Hematopoietic multipotent progenitor cell treated with erythropoietin and hydrocortisone succinate and interleukin-3 and kit ligand, for 8 days (in vitro differentiated cells): ENCODE measurements around the gene ARL17B.
"Not testable (repeated sequence)": the region's sequence is repeated elsewhere in the genome, so short reads cannot be mapped to it uniquely, and the experiment has no call there.

Experiments
- DNase-seq: peaks from one replicate; pipeline ENCODE4 v3.0.0-alpha.2; 2015

ARL17B gene

GRCh38 chr17:46361755-46362154, at the start of gene ARL17B:
TSS of gene ARL17B (minus strand) at chr17:46361766. CDS start at chr17:46358397, 3,369 bp downstream.
- not testable (repeated sequence) for DNase-seq

GRCh38 chr17:46409864-46410263, 48.3 kb upstream of the ARL17B start:
- not testable (repeated sequence) for DNase-seq

GRCh38 chr17:46407155-46407554, 45.6 kb upstream of the ARL17B start:
- not testable (repeated sequence) for DNase-seq

- DNase-seq, result not testable (repeated sequence)
Measured at GRCh38 chr17:46401033-46401787, 39.6 kb upstream of the ARL17B start.

- not testable (repeated sequence) for DNase-seq
Measured at GRCh38 chr17:46400543-46400942, 39.0 kb upstream of the ARL17B start.

DNA sequence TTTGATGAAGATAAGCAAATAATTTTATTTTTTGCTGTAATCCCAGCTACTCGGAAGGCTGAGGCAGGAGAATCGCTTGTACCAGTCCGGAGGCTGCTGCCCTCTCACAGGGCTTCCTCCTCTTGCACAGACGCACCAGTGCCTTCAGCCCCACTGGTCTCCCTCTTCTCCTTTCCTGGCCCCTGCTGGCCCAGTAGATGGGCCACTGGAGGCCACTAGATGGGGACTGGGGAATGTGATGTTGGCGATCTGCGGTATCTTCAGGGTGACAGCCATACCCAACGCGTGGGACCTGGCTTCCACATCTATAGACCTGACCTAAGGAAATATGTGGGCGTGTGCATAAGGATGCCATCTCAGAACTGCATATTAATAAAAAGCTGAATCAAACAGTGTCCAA, 38.4 kb upstream of the ARL17B start:
- not testable (repeated sequence) for DNase-seq

GRCh38 chr17:46396292-46396691, 34.7 kb upstream of the ARL17B start:
- not testable (repeated sequence) for DNase-seq

DNA sequence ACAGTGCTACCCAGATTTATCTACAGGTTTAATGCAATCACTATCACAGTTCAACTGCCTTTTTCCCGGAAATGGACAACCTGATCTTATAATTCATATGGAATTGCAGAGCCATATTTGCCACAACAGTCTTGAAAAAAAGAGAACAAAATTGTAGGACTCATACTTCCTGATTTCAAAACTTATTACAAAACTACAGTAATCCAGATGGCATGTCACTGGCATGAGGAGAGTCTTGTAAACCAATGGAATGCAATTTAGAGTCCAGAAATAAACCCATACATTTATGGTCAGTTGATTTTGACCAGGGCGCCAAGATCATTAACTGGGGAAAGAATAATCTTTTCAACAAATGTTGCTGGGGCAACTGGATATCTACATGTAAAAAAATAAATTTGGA, 32.1 kb upstream of the ARL17B start:
- DNase-seq, result not testable (repeated sequence)

DNA sequence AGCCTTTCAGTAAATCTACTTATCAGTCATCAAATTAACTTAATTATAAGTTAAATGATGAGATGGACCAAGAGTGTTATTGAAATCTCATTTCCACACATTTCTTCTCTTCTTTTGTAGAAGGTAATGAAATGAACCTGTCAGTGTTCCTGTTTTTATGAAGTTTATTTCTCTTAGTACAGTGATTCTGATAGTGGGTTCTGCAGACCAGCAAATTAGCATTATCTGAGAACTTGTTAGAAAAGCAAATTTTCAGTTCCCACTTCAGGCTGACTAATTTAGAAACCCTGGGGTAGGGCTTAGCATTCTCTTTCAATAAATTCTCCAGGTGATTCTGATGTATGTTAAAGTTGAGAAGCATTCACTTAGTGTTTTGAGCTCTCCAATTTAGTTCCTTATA, 23.9 kb upstream of the ARL17B start:
- not testable (repeated sequence) for DNase-seq

DNA sequence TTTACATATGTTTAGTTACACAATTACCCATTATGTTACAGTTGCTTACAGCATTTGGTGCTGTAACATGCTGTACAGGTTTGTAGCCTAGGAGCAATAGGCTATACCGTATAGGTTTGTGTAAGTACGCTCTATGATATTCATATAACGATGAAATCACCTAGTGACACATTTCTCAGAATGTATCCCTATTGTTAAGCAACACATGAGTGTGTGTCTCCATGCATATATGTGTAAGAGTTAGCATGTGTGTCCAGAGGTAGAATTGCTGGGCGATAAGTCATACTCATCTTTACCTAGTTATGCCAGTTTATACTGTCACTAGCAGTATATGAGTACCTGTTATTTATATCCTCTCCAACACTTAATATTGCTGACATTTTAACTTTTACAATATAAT, 21.6 kb upstream of the ARL17B start:
- DNase-seq, result not testable (repeated sequence)

DNA sequence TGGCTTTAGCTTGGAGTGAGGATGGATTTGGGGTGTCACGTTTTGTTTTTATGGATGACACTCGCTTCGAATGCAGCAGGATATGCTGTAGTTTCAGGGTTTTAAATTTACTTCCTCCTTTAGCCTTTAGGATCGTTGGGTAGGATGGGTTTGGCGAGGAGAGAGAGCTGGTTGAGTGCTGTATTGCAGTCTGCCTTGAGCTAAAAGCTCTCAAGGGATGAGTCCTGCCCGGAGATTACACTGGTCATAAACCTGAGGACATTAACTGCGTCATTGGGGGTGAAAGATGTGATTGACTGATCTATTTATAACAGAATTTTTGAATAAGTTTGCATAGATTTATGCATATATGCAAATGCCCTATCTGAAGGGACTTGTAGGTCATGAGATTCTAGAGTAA, 11.9 kb upstream of the ARL17B start:
- DNase-seq, result not testable (repeated sequence)

GRCh38 chr17:46372236-46373229, 11.0 kb upstream of the ARL17B start:
- not testable (repeated sequence) for DNase-seq

DNA sequence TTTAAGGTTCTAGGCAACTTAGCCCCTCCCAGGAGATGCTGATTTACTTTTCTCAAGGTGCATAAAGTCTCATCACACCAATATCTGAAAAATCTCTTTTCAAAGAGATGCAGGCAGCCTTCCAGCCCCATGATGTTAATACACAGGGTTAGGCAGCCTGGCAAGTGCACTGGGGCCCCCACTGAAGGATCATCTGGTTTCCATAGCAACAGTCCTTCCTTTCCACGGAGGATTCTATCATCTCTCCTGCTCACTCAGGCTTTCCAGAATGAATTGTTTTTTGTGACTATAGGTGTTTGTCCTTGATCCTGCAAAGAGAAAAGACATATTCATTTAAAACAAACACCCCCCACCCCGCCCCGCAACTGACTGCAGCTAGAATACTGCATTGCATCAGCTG, 6.0 kb upstream of the ARL17B start:
- DNase-seq, result not testable (repeated sequence)

GRCh38 chr17:46361145-46361735, 326 bp downstream of the ARL17B start:
- not testable (repeated sequence) for DNase-seq

DNA sequence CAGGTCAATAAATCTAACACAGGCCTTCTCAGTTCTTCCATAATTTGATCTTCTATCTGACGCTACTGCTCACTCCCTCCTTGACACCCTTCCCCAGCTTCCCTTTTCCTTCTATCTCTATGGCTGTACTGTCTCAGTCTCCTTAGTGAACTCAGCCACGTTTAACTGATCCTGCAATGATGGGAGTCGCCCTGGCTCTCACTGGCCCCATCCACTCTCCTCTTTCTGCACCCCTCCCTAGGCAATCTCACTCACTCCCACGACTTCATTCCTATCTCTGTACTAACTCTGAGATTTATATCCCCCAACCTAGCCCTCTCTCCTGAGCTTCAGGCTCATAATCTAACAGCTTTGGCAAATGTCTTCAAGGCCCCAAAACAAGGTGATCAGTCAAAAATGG, 7.7 kb downstream of the ARL17B start:
- DNase-seq, result not testable (repeated sequence)

GRCh38 chr17:46349060-46349459, 12.5 kb downstream of the ARL17B start:
- DNase-seq, result not testable (repeated sequence)

DNA sequence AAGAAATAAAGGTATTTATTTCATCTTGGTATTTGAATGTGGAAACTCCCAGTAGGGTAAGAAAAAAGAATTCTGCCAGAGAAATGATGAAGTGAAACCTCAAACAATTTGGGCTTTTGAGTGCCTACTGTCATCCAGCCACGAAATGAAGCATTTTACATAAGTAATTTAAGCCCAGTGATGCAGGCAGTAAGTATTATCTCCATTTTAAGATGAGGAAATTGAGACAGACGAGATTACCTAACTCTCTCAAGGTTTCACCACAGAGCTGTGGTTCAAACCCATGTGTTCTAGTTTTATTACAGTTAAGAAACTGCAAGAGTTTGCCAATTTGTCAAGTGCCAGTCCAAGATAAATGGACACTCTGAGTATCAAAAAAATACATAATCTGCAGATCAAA, 13.2 kb downstream of the ARL17B start:
- not testable (repeated sequence) for DNase-seq

GRCh38 chr17:46342131-46342530, 19.4 kb downstream of the ARL17B start:
- not testable (repeated sequence) for DNase-seq

DNA sequence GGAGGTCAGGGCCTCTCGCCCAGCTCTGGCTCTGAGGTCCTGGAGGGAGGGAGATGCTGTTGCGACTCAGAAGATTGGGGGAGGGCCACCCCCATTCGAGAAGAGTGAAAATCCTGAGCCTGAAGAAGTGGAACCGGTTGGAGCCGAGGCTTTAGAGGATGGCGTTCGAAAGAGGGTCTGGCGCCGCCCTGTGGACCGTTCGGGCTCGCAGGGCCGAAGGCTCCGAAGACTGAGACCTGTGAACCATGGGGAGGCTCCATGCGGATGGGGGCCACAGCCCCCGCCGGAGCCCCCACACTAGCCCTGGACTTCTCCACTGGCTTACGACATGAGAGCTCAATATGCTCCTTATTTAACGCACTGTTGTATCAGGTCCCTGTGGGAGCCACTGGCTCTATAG, 20.3 kb downstream of the ARL17B start:
- not testable (repeated sequence) for DNase-seq

- DNase-seq, result not testable (repeated sequence)
Measured at GRCh38 chr17:46294831-46295230, 66.7 kb downstream of the ARL17B start, which contains the start of gene LRRC37A. TSS of gene LRRC37A (plus strand) at chr17:46295131. CDS start at chr17:46295134, 3 bp downstream.

GRCh38 chr17:46291618-46292017, 69.9 kb downstream of the ARL17B start:
- not testable (repeated sequence) for DNase-seq

DNA sequence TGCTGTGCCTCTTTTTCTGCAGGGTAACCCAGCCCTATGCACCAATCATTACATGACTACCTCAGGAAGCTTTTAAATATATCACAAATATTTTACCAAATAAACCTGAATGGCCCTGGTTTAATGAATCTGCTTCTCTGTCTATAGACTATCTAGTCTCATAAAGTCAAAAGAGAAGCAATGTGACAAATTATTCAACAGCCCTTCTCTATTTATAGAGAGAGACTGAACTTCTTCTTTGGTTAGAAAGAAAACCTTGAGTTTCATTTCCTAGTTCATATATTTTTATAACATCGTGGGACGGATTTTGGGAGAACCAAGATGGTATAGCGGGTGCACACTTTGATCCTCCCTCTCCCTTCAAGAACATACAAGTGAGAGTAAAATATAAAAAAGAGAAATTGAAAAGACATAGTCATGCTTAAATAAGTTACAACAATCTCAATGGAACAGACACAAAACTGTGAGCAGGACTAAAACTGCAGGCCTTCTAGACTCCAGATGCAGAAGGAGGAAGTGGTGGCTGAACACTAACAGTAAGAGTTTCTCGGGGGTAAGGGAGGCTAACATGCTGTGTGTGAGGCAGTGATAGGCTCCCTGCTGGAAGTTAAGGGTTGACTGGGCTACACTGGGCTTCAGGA, 70.5 kb downstream of the ARL17B start:
- DNase-seq, result peak; percentile 73
